Measurements from ENCODE around the gene MYL12A. TPM values are rescaled to one million over a fixed set of nuclear protein-coding genes. Genes with fewer than 3 reads are reported as not detected.

MYL12A gene
- total and polyA plus RNA-seq, 2 of the 13 experiments (the other 11 are each of a cell fraction or from before 2014, with no cell fraction given), result 261 to 277 TPM

DNA sequence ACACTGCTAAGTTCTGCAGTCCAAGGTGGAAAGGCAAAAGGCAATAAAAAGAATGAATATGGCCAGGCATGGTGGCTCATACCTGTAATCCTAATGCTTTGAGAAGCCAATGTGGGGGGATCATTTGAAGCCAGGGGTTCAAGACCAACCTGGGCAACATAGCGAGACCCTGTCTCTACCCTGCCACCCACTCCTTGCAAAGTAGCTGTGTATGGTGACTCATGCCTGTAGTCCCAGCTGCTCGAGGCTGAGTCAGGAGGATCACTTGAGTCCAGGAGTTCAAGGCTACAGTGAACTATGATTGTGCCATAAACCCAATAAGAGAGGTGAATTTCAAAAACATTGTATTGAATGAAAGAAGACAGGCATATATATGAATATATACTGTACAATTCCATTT is 16.8 kb downstream of the MYL12A start (continued):
- TF ChIP-seq, protein P1, sequence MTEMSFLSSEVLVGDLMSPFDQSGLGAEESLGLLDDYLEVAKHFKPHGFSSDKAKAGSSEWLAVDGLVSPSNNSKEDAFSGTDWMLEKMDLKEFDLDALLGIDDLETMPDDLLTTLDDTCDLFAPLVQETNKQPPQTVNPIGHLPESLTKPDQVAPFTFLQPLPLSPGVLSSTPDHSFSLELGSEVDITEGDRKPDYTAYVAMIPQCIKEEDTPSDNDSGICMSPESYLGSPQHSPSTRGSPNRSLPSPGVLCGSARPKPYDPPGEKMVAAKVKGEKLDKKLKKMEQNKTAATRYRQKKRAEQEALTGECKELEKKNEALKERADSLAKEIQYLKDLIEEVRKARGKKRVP (CRISPR knock-in tag; IDR thresholded peaks at IDR 0.05), result 0 out of 4 replicates have a peak, but pooled peaks of 1 of the 2 experiments have one; percentile 16
- TF ChIP-seq KAT8 (CRISPR knock-in tag; IDR thresholded peaks at IDR 0.05) (peak; percentile 14; the same call in 1 of the 2 replicates), HNF4A (CRISPR knock-in tag; IDR thresholded peaks at IDR 0.05) (peak; percentile 74), SPEN (CRISPR knock-in tag; IDR thresholded peaks at IDR 0.05; ENCODE audit: low read depth) (no peak), FOXM1 (CRISPR knock-in tag; IDR thresholded peaks at IDR 0.05) (no peak), ZNF431 (CRISPR knock-in tag; IDR thresholded peaks at IDR 0.05; ENCODE audit: borderline replicate concordance, low read depth) (no peak), CCAR2 (optimal IDR thresholded peaks at IDR 0.05; ENCODE audit: low read depth, low read length) (no peak), NONO (IDR thresholded peaks at IDR 0.05) (no peak), NONO (CRISPR knock-in tag; conservative IDR thresholded peaks at IDR 0.05) (no peak), KDM4B (CRISPR knock-in tag; IDR thresholded peaks at IDR 0.05) (no peak), HDAC2 (CRISPR knock-in tag; IDR thresholded peaks at IDR 0.05) (peak; percentile 37; the same call in 1 of the 2 replicates), PHF8 (CRISPR knock-in tag; IDR thresholded peaks at IDR 0.05) (0 out of 2 replicates have a peak, but pooled peaks have one; percentile 23), NCOA2 (CRISPR knock-in tag; IDR thresholded peaks at IDR 0.05) (0 out of 2 replicates have a peak, but pooled peaks have one; percentile 25), PLRG1 (conservative IDR thresholded peaks at IDR 0.05) (no peak), CEBPB (IDR thresholded peaks at IDR 0.05; ENCODE audit: borderline replicate concordance, low read depth, low read length) (peak; percentile 33; the same call in 1 of the 2 replicates), ZNF614 (CRISPR knock-in tag; IDR thresholded peaks at IDR 0.05; ENCODE audit: borderline replicate concordance) (no peak), NAIF1 (CRISPR knock-in tag; IDR thresholded peaks at IDR 0.05; ENCODE audit: borderline replicate concordance) (no peak), TEAD3 (CRISPR knock-in tag; optimal IDR thresholded peaks at IDR 0.05; ENCODE audit: borderline replicate concordance) (peak; percentile 46), MAFK (conservative IDR thresholded peaks at IDR 0.05 in 1 of 2, IDR thresholded peaks at IDR 0.05 in 1 of 2; ENCODE audit: low read length in 2 of 2) (peak; percentile 14 to 46; a peak in 3 of 4 replicates), RXRA (CRISPR knock-in tag; IDR thresholded peaks at IDR 0.05) (peak; percentile 55; the same call in 1 of the 2 replicates), ZNF251 (CRISPR knock-in tag; IDR thresholded peaks at IDR 0.05) (no peak), RARA (CRISPR knock-in tag; IDR thresholded peaks at IDR 0.05) (peak; percentile 91)
- TF ChIP-seq, protein P2, sequence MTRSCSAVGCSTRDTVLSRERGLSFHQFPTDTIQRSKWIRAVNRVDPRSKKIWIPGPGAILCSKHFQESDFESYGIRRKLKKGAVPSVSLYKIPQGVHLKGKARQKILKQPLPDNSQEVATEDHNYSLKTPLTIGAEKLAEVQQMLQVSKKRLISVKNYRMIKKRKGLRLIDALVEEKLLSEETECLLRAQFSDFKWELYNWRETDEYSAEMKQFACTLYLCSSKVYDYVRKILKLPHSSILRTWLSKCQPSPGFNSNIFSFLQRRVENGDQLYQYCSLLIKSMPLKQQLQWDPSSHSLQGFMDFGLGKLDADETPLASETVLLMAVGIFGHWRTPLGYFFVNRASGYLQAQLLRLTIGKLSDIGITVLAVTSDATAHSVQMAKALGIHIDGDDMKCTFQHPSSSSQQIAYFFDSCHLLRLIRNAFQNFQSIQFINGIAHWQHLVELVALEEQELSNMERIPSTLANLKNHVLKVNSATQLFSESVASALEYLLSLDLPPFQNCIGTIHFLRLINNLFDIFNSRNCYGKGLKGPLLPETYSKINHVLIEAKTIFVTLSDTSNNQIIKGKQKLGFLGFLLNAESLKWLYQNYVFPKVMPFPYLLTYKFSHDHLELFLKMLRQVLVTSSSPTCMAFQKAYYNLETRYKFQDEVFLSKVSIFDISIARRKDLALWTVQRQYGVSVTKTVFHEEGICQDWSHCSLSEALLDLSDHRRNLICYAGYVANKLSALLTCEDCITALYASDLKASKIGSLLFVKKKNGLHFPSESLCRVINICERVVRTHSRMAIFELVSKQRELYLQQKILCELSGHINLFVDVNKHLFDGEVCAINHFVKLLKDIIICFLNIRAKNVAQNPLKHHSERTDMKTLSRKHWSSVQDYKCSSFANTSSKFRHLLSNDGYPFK (CRISPR knock-in tag; IDR thresholded peaks at IDR 0.05; ENCODE audit: borderline replicate concordance), result no peak
- TF ChIP-seq, protein P3, sequence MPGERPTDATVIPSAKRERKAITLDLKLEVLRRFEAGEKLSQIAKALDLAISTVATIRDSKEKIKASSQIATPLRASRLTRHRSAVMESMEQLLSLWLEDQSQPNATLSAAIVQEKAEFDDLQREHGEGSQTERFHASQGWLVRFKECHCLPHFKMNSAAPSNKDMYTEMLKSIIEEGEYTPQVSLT (CRISPR knock-in tag; IDR thresholded peaks at IDR 0.05; ENCODE audit: borderline replicate concordance, low read depth), result no peak
- TF ChIP-seq, protein P4, sequence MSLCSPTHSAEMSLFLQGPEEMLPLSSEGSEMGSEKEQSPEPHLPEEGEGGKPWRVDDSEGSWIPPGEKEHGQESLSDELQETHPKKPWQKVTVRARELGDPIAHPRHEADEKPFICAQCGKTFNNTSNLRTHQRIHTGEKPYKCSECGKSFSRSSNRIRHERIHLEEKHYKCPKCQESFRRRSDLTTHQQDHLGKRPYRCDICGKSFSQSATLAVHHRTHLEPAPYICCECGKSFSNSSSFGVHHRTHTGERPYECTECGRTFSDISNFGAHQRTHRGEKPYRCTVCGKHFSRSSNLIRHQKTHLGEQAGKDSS (CRISPR knock-in tag; IDR thresholded peaks at IDR 0.05; ENCODE audit: borderline replicate concordance, low read depth), result no peak
